Bronchial epithelial cell (primary cell): Measurements from ENCODE around the gene USP20. TPM values are rescaled to one million over a fixed set of nuclear protein-coding genes. Genes with fewer than 3 reads are reported as not detected.

Experiments used
- DNase-seq: peaks from one replicate; pipeline ENCODE4 v3.0.0-alpha.2; 2010; ENCODE audit warnings: low read depth
- FAIRE-seq: peaks from 2 replicates; lab custom pipeline; 2011; peaks lifted over from hg19 to GRCh38; lab: Jason Lieb, UNC
- H3K27me3 ChIP-seq: 2 replicates; pipeline ENCODE4 v1.5.1; 2011; ENCODE audit warnings: low read length; ENCODE audit not compliant: control insufficient read depth, insufficient read depth
- H3K36me3 ChIP-seq: 2 replicates; pipeline ENCODE4 v1.5.1; 2011; ENCODE audit warnings: low read length; ENCODE audit not compliant: control insufficient read depth, insufficient read depth
- H3K4me3 ChIP-seq: 2 replicates; pipeline ENCODE4 v1.5.1; 2011; ENCODE audit warnings: mild to moderate bottlenecking, low read depth, low read length, control low read depth
- total RNA-seq: library from RNA; depleted of rRNA; stranded (reverse); fragments of >200 nt; gene quantifications from 2 replicates; pipeline ENCODE4 v1.2.1, GENCODE V29; 2014
- TF ChIP-seq, protein P1 (sequence below): IDR thresholded peaks from 2 replicates; pipeline ENCODE4 v1.5.1; 2011; ENCODE audit warnings: mild to moderate bottlenecking, moderate library complexity, low read length, control low read depth, inconsistent platforms; ENCODE audit not compliant: insufficient read depth, severe bottlenecking

USP20 gene
- total RNA-seq, 1 donor from 2014 or later = 5.5 TPM

DNA sequence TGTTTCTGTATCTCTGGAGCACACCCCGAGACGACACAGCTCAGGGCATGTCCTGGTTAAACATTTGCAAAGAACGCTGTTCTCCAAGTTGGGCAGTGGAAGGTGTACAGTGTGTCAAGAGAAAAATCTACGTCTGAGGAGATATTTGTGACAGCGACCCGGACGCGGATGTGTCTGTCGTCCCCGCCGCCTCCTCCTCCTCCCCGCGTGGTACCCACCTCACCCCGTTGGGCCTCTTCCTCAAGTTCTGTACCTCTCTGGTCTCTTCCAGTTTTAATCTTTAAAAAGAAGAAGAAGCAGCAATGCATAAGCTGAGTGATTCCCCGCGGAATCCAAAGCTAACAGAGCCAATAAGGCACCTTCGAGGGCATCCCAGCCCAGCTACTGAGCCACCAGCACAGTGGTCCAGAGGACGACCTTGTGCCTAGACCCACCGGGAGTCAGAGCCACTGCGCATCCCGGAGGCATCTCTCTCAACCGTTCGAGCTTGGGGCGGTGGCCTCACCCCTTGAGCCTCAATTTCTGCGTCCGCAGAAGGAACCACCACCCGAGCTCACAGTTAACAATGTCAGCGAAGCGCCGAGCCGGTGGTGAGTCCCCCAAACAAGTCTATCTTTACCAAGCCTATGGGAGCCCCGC is 650 bp upstream of the USP20 start:
- Histone ChIP-seq H3K36me3 (peaks cover 13% of the 10 kb centered on the region), H3K4me3 (peak overlapping the region; percentile 93), H3K27me3 (no peaks in the 10 kb centered on the region)
- FAIRE-seq (no peak), DNase-seq (peak; percentile 17)
- TF ChIP-seq, protein P1, sequence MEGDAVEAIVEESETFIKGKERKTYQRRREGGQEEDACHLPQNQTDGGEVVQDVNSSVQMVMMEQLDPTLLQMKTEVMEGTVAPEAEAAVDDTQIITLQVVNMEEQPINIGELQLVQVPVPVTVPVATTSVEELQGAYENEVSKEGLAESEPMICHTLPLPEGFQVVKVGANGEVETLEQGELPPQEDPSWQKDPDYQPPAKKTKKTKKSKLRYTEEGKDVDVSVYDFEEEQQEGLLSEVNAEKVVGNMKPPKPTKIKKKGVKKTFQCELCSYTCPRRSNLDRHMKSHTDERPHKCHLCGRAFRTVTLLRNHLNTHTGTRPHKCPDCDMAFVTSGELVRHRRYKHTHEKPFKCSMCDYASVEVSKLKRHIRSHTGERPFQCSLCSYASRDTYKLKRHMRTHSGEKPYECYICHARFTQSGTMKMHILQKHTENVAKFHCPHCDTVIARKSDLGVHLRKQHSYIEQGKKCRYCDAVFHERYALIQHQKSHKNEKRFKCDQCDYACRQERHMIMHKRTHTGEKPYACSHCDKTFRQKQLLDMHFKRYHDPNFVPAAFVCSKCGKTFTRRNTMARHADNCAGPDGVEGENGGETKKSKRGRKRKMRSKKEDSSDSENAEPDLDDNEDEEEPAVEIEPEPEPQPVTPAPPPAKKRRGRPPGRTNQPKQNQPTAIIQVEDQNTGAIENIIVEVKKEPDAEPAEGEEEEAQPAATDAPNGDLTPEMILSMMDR = no peak

DNA sequence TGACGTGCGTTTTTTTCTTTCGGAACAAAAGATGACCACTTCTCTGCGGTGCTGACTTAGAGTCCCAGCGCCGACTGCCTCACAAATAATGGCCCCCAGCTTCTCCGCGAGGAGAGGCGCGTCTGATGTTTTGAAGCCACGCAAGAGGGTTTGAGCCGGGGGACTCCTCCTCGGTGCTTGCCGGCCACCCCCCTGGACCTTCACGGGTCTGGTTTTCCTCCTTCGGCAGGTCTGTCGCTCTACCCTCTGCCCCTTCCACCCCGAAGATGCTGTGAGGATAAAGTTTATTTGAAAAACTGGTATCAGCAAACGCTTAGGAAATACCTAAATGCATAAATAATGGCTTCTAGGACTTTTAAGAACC is 584 bp downstream of the USP20 start:
- Histone ChIP-seq H3K27me3 (no peaks in the 10 kb centered on the region), H3K4me3 (peak overlapping the region; percentile 93), H3K36me3 (peaks cover 11% of the 10 kb centered on the region)
- TF ChIP-seq, protein P1 = no peak
- FAIRE-seq (no peak), DNase-seq (no peak)

DNA sequence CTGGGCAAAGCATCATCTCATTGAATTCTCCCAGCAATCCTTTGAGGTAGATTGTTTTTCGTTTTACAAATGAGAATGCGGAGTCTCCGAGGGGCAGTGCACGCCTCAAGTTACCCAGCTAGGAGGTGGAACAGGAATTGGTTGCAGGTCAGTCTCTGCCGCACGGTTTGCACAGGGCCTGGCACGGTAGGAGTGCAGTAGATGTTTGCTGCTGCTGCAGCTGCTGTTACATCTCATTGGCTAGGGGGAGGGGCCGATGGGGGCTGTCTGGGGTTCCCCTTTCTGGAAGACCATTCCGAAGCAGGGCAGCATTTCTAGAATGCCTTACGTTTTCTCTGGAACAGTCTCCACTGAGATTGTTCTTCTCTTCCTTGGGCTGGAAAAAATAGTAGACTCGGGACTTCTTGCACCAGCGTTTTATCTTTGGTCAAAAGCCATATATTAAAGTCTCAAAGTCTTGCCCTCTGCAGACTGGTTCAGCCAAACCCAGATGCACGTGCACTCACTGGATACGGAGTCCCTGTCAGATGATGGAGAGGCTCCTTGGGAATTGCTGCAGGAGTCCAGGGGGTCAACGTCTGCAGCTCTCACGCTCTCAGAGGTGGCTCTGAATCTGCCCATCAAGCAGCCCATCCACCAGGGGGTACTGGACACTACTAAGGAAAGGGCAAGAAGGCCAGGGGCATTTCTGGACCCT is 1.2 kb downstream of the USP20 start:
- H3K4me3 ChIP-seq = peak overlapping the region; percentile 93
- no peaks in the 10 kb centered on the region for H3K27me3 ChIP-seq
- H3K36me3 ChIP-seq = peaks cover 11% of the 10 kb centered on the region
- TF ChIP-seq, protein P1 = no peak
- FAIRE-seq (no peak), DNase-seq (no peak)

DNA sequence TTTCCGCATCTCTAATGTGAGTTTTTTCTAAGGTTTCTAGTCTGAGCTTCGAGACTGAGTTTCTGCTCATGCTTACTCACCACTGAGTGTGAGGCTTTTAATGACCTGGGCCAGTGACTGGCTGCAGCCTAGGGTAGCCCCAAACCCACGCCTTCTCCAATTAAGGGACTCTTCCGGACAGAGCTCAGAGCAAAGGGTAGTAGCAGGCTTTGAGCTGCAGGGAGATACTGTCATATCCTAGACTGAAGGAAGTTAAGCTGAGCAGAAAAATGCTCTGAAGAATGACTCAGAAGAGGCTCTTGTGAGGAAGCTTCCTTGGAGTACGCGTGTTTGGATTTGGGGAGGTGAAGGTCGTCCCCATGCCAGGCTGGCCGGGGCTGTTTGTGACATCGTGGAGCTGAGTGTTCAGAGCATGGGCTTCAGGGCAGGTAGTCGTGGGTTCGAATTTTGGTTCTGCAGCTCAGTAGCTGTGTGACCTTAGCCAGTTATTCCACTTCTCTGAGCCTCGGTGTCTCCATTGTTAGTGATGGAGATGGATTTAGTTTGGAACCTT is 3.5 kb downstream of the USP20 start:
- FAIRE-seq = no peak
- no peaks in the 10 kb centered on the region for H3K27me3 ChIP-seq
- H3K36me3 ChIP-seq = peaks cover 3% of the 10 kb centered on the region
- peak; percentile 35 for DNase-seq
- TF ChIP-seq, protein P1 = no peak
- H3K4me3 ChIP-seq = no peak overlapping the region

DNA sequence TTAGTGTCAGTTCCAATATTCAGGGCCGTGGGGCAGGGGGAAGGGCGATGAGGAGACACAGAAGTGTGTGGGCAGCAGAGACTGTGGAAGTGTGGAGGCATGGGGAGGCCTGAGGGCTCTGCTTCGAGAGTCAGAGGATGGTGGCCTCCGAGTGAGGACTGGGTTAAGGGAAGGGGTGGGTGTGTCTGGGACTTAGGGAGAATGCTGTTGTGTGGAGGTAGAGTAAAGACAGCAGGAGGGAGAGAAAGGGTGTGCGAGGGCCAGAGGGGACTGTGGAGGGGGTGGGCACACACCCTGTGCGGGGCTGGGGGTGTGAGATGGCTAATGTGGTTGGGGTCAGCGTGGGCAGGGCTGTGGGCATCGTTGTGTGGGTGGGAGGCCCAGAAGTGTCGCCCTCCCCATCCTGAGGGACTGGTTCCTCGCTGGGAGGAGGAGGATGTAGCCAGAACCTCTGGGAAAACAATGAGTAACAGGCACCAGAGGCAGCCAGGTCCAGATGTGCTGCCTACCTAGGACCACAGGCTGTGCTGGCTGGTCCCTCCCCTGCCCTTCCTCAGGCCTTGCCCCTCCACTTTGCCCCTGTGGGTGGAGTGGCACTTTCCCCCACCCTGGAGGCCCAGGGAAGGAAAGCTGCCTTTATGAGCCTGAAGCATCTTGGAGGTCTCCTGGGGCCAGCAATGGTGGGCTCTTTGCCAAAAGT is 4.2 kb downstream of the USP20 start:
- Histone ChIP-seq H3K27me3 (no peaks in the 10 kb centered on the region), H3K4me3 (no peak overlapping the region), H3K36me3 (peaks cover 3% of the 10 kb centered on the region)
- TF ChIP-seq, protein P1 = no peak
- DNase-seq (no peak), FAIRE-seq (no peak)
